Smooth muscle cell (in vitro differentiated cells): ENCODE measurements around the gene NUB1. TPM values are rescaled to one million over a fixed set of nuclear protein-coding genes. Genes with fewer than 3 reads are reported as not detected.

ENCODE experiments used
- DNase-seq: peaks from one replicate; lab custom pipeline; 2025; ENCODE audit not compliant: unreplicated experiment; lab: John Stamatoyannopoulos, UW
- H2AFZ ChIP-seq: fragments of 200-600 bp; sonication (generic); 2 replicates; pipeline ENCODE4 v1.6.0; 2016; ENCODE audit warnings: antibody characterized with exemption, low read depth, mild to moderate bottlenecking
- H3F3A ChIP-seq: fragments of 200-600 bp; sonication (generic); 2 replicates; pipeline ENCODE4 v1.6.0; 2017; ENCODE audit warnings: antibody characterized with exemption, low read depth
- H3K27ac ChIP-seq: fragments of 200-600 bp; sonication (generic); 2 replicates; pipeline ENCODE4 v1.5.1; 2016; ENCODE audit warnings: low read depth, mild to moderate bottlenecking
- H3K27me3 ChIP-seq: fragments of 200-600 bp; sonication (generic); 2 replicates; pipeline ENCODE4 v1.6.1; 2016; ENCODE audit warnings: low read depth, mild to moderate bottlenecking
- H3K36me3 ChIP-seq: fragments of 200-600 bp; sonication (generic); 2 replicates; pipeline ENCODE4 v1.5.1; 2016; ENCODE audit warnings: low read depth
- H3K4me1 ChIP-seq: fragments of 200-600 bp; sonication (generic); 2 replicates; pipeline ENCODE4 v1.5.1; 2016; ENCODE audit warnings: low read depth
- H3K4me2 ChIP-seq: fragments of 200-600 bp; sonication (generic); 2 replicates; pipeline ENCODE4 v1.6.0; 2016; ENCODE audit warnings: mild to moderate bottlenecking
- H3K4me3 ChIP-seq: fragments of 200-600 bp; sonication (generic); 2 replicates; pipeline ENCODE4 v1.5.1; 2016; ENCODE audit warnings: mild to moderate bottlenecking
- H3K79me2 ChIP-seq: fragments of 200-600 bp; sonication (generic); 2 replicates; pipeline ENCODE4 v1.6.0; 2016; ENCODE audit warnings: low read depth, mild to moderate bottlenecking
- H3K9ac ChIP-seq: fragments of 200-600 bp; sonication (generic); 2 replicates; pipeline ENCODE4 v1.6.0; 2016; ENCODE audit warnings: low read depth
- H3K9me3 ChIP-seq: fragments of 200-600 bp; sonication (generic); replicated peaks from 2 replicates; pipeline ENCODE4 v1.5.1; 2016; ENCODE audit warnings: low read depth
- H4K20me1 ChIP-seq: fragments of 200-600 bp; sonication (generic); 2 replicates; pipeline ENCODE4 v1.6.0; 2016; ENCODE audit warnings: low read depth
- WGBS: methylation state at CpG from one replicate; pipeline ENCODE4 v1.1.7; 2016; ENCODE audit warnings: low lambda C conversion rate; 5-methylcytosine and 5-hydroxymethylcytosine counted together
- polyA plus RNA-seq: library from polyadenylated mRNA; unstranded; fragments of >200 nt; fragmentation: Nextera tagmentation; extraction: Ambion mirVana; gene quantifications from 2 replicates; pipeline ENCODE4 v1.2.1, GENCODE V29; 2016
- total RNA-seq: library from RNA; depleted of rRNA; stranded (reverse); fragments of >200 nt; gene quantifications from 2 replicates; pipeline ENCODE4 v1.2.3, GENCODE V29; 2014
- TF ChIP-seq, protein P1 (sequence below): fragments of 200-600 bp; sonication (generic); IDR thresholded peaks from 2 replicates; pipeline ENCODE4 v1.5.1; 2017; ENCODE audit warnings: borderline replicate concordance, mild to moderate bottlenecking, antibody characterized with exemption; ENCODE audit not compliant: insufficient read depth, poor library complexity, severe bottlenecking

Gene NUB1
- total and polyA plus RNA-seq, 2 experiments from 2014 or later, result 28.5 to 36.9 TPM

DNA sequence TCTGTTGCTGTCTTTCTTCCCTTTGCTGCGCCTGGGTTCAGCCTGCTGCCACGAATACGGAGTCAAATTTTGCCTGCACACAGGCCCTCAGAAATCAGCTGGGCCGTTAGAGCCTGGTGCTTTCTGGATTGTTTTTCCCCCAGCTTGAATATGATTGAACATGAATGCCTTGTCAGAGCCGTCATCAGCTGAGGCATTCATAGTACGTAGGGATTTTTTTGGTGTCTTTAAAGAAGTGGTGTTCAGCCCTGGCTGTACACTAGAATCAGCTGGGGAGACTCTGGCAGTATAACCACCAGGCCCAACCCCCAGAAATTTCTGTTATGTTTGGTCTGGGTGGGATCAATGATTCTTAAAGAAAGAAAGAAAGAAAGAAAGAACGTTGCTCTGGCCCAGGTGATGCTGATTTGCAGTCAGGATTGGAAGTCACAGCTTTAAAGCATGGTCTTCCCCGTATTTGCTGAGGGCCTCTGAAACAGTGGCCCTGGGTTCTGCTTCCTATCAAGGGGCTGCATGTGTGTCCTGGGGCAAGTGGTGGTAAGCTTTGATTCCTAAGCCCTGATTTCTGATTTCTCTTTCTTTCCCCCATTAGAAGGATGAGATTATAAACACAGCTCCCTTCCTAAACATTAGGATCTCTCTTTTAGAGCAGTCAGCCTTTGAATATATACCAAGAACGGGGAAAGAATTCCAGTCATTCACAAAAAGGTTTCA is 24.7 kb downstream of the NUB1 start:
- Histone ChIP-seq H2AFZ (no peak overlapping the region), H3K27ac (peak overlapping the region; percentile 52), H3K9me3 (no peaks in the 10 kb centered on the region), H3K27me3 (no peaks in the 10 kb centered on the region), H3K9ac (no peak overlapping the region), H3K4me3 (no peak overlapping the region), H3F3A (peaks cover 12% of the 10 kb centered on the region), H3K79me2 (no peaks in the 10 kb centered on the region), H4K20me1 (no peaks in the 10 kb centered on the region), H3K36me3 (peaks cover 21% of the 10 kb centered on the region), H3K4me1 (no peaks in the 10 kb centered on the region), H3K4me2 (peak overlapping the region; percentile 65)
- no peak for DNase-seq
- TF ChIP-seq, protein P1, sequence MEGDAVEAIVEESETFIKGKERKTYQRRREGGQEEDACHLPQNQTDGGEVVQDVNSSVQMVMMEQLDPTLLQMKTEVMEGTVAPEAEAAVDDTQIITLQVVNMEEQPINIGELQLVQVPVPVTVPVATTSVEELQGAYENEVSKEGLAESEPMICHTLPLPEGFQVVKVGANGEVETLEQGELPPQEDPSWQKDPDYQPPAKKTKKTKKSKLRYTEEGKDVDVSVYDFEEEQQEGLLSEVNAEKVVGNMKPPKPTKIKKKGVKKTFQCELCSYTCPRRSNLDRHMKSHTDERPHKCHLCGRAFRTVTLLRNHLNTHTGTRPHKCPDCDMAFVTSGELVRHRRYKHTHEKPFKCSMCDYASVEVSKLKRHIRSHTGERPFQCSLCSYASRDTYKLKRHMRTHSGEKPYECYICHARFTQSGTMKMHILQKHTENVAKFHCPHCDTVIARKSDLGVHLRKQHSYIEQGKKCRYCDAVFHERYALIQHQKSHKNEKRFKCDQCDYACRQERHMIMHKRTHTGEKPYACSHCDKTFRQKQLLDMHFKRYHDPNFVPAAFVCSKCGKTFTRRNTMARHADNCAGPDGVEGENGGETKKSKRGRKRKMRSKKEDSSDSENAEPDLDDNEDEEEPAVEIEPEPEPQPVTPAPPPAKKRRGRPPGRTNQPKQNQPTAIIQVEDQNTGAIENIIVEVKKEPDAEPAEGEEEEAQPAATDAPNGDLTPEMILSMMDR, result no peak
- 79% methylated on average over 9 of the region's 9 CpGs for WGBS

DNA sequence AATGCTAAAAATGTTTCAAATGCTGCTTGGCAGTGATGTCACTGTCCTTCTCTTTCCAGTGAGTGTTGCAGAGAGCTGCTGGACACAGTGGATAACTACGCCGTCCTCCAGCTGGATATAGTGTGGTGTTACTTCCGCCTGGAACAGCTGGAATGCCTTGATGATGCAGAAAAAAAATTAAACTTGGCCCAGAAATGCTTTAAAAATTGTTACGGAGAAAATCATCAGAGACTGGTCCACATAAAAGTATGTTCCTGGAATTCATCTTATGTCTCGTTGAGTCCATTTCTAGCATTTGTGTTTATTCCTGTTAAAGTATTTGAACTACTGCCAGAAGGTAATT is 25.2 kb downstream of the NUB1 start:
- TF ChIP-seq, protein P1, result no peak
- Histone ChIP-seq H3K4me2 (peak overlapping the region; percentile 65), H3F3A (peaks cover 12% of the 10 kb centered on the region), H3K36me3 (peaks cover 17% of the 10 kb centered on the region), H3K4me1 (no peaks in the 10 kb centered on the region), H3K79me2 (no peaks in the 10 kb centered on the region), H4K20me1 (no peaks in the 10 kb centered on the region), H3K27ac (peak overlapping the region; percentile 52), H3K9ac (no peak overlapping the region), H3K27me3 (no peaks in the 10 kb centered on the region), H2AFZ (no peak overlapping the region), H3K4me3 (no peak overlapping the region), H3K9me3 (no peaks in the 10 kb centered on the region)
- DNase-seq, result no peak
- 48% methylated on average over 5 of the region's 5 CpGs for WGBS

DNA sequence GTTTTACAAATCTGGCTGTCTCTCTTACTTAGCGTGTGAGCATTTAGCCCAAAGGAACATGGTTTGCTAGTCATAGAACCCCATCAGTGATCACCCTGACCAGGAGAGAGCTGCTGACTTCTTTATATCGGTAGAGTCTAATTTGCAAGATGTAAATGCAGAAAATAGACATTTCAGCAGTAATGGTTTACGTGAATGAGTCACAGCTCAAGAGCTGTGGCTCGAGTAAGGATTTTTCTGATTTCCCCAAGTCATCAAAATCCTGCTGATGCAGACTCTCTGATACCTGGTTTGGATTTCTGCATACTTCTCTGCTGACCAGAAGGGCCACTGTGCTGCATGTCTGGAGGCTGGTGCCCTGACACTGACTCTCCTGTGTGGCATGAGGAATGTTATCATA is 25.7 kb downstream of the NUB1 start:
- Histone ChIP-seq H3K27me3 (no peaks in the 10 kb centered on the region), H4K20me1 (peaks cover 2% of the 10 kb centered on the region), H3K27ac (peak overlapping the region; percentile 30), H2AFZ (no peak overlapping the region), H3K9me3 (no peaks in the 10 kb centered on the region), H3F3A (peaks cover 12% of the 10 kb centered on the region), H3K9ac (no peak overlapping the region), H3K4me2 (peak overlapping the region; percentile 65), H3K79me2 (no peaks in the 10 kb centered on the region), H3K4me1 (no peaks in the 10 kb centered on the region), H3K4me3 (no peak overlapping the region), H3K36me3 (peaks cover 13% of the 10 kb centered on the region)
- no peak for DNase-seq
- 40% methylated on average over 4 of the region's 4 CpGs for WGBS
- TF ChIP-seq, protein P1, result no peak

DNA sequence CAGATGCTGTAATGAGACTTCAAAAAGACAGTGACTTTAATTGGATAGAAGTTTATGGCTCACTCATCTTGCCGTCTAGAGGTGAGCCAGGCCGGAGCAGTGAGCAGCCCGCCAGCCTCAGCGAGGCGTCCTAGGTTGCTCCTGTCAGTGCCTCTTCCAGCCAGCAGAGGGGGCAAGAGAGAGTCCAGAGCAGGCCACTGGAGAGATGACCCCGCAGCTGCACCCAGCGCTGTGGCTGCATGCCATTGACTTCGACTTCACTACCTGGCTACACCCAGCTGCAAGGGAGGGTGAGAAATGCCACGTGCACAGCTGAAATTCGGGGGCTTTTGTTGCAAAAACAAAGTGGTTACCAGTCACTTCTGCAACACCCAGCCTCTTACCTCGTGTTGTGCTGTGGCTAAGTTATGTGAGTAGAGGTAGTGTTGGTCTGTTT is 26.5 kb downstream of the NUB1 start:
- H2AFZ ChIP-seq, result no peak overlapping the region
- H3K9me3 ChIP-seq, result no peaks in the 10 kb centered on the region
- H3K9ac ChIP-seq, result no peak overlapping the region
- peak overlapping the region; percentile 30 for H3K27ac ChIP-seq
- H3K79me2 ChIP-seq, result no peaks in the 10 kb centered on the region
- H3K36me3 ChIP-seq, result peaks cover 9% of the 10 kb centered on the region
- H3K4me2 ChIP-seq, result no peak overlapping the region
- no peaks in the 10 kb centered on the region for H3K4me1 ChIP-seq
- peaks cover 8% of the 10 kb centered on the region for H4K20me1 ChIP-seq
- no peaks in the 10 kb centered on the region for H3K27me3 ChIP-seq
- H3F3A ChIP-seq, result peaks cover 12% of the 10 kb centered on the region
- 18% methylated on average over 11 of the region's 11 CpGs for WGBS
- TF ChIP-seq, protein P1, result peak; percentile 85
- H3K4me3 ChIP-seq, result no peak overlapping the region
- DNase-seq, result peak; percentile 31
